HG03558 (cell line): Measurements from ENCODE around the gene CADPS.

Experiments
- ATAC-seq: cut with Tn5 transposase; IDR thresholded peaks from one replicate; pipeline ENCODE4 v1.9.1; 2021; ENCODE audit warnings: moderate number of reproducible peaks; ENCODE audit not compliant: unreplicated experiment; ENCODE audit errors: extremely low read depth

The CADPS gene

GRCh38 chr3:62368705-62369475, 506.3 kb downstream of the CADPS start:
- ATAC-seq, result no peak

GRCh38 chr3:62368290-62368704, 506.9 kb downstream of the CADPS start:
- ATAC-seq, result no peak

GRCh38 chr3:62367763-62368195, 507.4 kb downstream of the CADPS start:
- ATAC-seq, result no peak

- no peak for ATAC-seq
These were observed 509.1 kb downstream of the CADPS start for GRCh38 chr3:62366126-62366484.

GRCh38 chr3:62365391-62366125, 509.7 kb downstream of the CADPS start:
- no peak for ATAC-seq

- ATAC-seq, result no peak
These were observed 511.0 kb downstream of the CADPS start for GRCh38 chr3:62364191-62364590.

GRCh38 chr3:62363275-62363674, 511.9 kb downstream of the CADPS start:
- ATAC-seq, result no peak

- ATAC-seq, result no peak
These were observed 513.4 kb downstream of the CADPS start for GRCh38 chr3:62361824-62362223.

- peak; percentile 80 for ATAC-seq
These were observed 514.0 kb downstream of the CADPS start for GRCh38 chr3:62361261-62361660.

- ATAC-seq, result no peak
These were observed 515.7 kb downstream of the CADPS start for GRCh38 chr3:62359531-62359930.

- ATAC-seq, result no peak
These were observed 518.9 kb downstream of the CADPS start for GRCh38 chr3:62356356-62356755.

- ATAC-seq, result no peak
These were observed 519.5 kb downstream of the CADPS start for GRCh38 chr3:62355703-62356102.
